ENCODE results near the gene EPS8. TPM values are rescaled to one million over a fixed set of nuclear protein-coding genes. Genes with fewer than 3 reads are reported as not detected.

EPS8 gene
- polyA plus RNA-seq, 1 of the 3 experiments (the other 2 are of a cell fraction) = 19.8 TPM

- Histone ChIP-seq H3K9me2 (no peaks in the 10 kb centered on the region), H3K27ac (ENCODE audit: low read depth in 2 of 2, low read length in 1 of 2) (no peak overlapping the region), H3K36me3 (replicated peaks in 1 of 2; ENCODE audit: control insufficient read depth in 1 of 2, insufficient read depth in 2 of 2, low read length in 1 of 2) (peaks cover 0 to 3% of the 10 kb centered on the region in 2 experiments), H3K79me2 (ENCODE audit: insufficient read depth) (peaks cover 70% of the 10 kb centered on the region), H2AFZ (ENCODE audit: low read depth) (no peak overlapping the region), H3K4me3 (ENCODE audit: low read depth in 2 of 2, low read length in 1 of 2) (no peak overlapping the region), H3K9ac (no peak overlapping the region), H3K27me3 (ENCODE audit: insufficient read depth) (no peaks in the 10 kb centered on the region), H3K4me2 (no peak overlapping the region), H3F3A (replicated peaks; ENCODE audit: insufficient read depth) (peaks cover 18% of the 10 kb centered on the region), H4K20me1 (ENCODE audit: insufficient read depth) (no peaks in the 10 kb centered on the region), H3K9me3 (peaks cover 8% of the 10 kb centered on the region; the same call in 1 of the 2 replicates), H3K4me1 (ENCODE audit: control insufficient read depth in 1 of 2, insufficient read depth in 2 of 2, low read depth in 1 of 2, low read length in 1 of 2) (peaks cover 0 to 5% of the 10 kb centered on the region in 2 experiments; a peak in 1 of 4 replicates)
- ChIA-PET POLR2A (no interaction called here), CTCF (interaction anchor here (1.0 kb wide), 1 partner anchor 143 kb away, joined by 3 read pairs; no protein-coding TSS in a partner anchor)
- DNase-seq = no peak
- WGBS (ENCODE audit: low lambda C conversion rate) = 61% methylated on average over 6 of the region's 6 CpGs
- no peak for TF ChIP-seq RXRA (IDR thresholded peaks at IDR 0.05; ENCODE audit: borderline replicate concordance, low read depth)
- TF ChIP-seq EZH2phosphoT487 (IDR thresholded peaks at IDR 0.05; ENCODE audit: borderline replicate concordance, low read depth) = no peak
- no peak for TF ChIP-seq TAF1 (IDR thresholded peaks at IDR 0.05; ENCODE audit: borderline replicate concordance, low read depth, low read length)
- no peak for TF ChIP-seq RFX5 (IDR thresholded peaks at IDR 0.05; ENCODE audit: low read length)
- TF ChIP-seq FOXM1 (IDR thresholded peaks at IDR 0.05; ENCODE audit: low read depth) = no peak
- TF ChIP-seq CHD2 (IDR thresholded peaks at IDR 0.05; ENCODE audit: low read length, partially characterized antibody) = no peak
- TF ChIP-seq USF2 (IDR thresholded peaks at IDR 0.05; ENCODE audit: borderline replicate concordance, low read depth, low read length) = no peak
- no peak for TF ChIP-seq JUND (IDR thresholded peaks at IDR 0.05)
- no peak for TF ChIP-seq SIN3A (IDR thresholded peaks at IDR 0.05; ENCODE audit: borderline replicate concordance, low read depth, low read length)
- TF ChIP-seq, protein P1, sequence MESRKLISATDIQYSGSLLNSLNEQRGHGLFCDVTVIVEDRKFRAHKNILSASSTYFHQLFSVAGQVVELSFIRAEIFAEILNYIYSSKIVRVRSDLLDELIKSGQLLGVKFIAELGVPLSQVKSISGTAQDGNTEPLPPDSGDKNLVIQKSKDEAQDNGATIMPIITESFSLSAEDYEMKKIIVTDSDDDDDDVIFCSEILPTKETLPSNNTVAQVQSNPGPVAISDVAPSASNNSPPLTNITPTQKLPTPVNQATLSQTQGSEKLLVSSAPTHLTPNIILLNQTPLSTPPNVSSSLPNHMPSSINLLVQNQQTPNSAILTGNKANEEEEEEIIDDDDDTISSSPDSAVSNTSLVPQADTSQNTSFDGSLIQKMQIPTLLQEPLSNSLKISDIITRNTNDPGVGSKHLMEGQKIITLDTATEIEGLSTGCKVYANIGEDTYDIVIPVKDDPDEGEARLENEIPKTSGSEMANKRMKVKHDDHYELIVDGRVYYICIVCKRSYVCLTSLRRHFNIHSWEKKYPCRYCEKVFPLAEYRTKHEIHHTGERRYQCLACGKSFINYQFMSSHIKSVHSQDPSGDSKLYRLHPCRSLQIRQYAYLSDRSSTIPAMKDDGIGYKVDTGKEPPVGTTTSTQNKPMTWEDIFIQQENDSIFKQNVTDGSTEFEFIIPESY (IDR thresholded peaks at IDR 0.05; ENCODE audit: borderline replicate concordance, low read depth) = no peak
- TF ChIP-seq SMC3 (IDR thresholded peaks at IDR 0.05; ENCODE audit: low read depth, low read length) = no peak
These were observed 56.7 kb downstream of the EPS8 start for GRCh38 chr12:15732341-15733061.

- Histone ChIP-seq H4K20me1 (ENCODE audit: insufficient read depth) (no peaks in the 10 kb centered on the region), H3K36me3 (replicated peaks in 1 of 2; ENCODE audit: control insufficient read depth in 1 of 2, insufficient read depth in 2 of 2, low read length in 1 of 2) (peaks cover 0 to 3% of the 10 kb centered on the region in 2 experiments), H3K9ac (no peak overlapping the region), H2AFZ (ENCODE audit: low read depth) (no peak overlapping the region), H3K4me2 (no peak overlapping the region), H3K27me3 (ENCODE audit: insufficient read depth) (no peaks in the 10 kb centered on the region), H3K9me3 (peaks cover 8% of the 10 kb centered on the region; the same call in 1 of the 2 replicates), H3K9me2 (no peaks in the 10 kb centered on the region), H3K27ac (ENCODE audit: low read depth in 2 of 2, low read length in 1 of 2) (no peak overlapping the region), H3K4me1 (ENCODE audit: control insufficient read depth in 1 of 2, insufficient read depth in 2 of 2, low read depth in 1 of 2, low read length in 1 of 2) (peaks cover 0 to 11% of the 10 kb centered on the region in 2 experiments; a peak in 1 of 4 replicates), H3F3A (replicated peaks; ENCODE audit: insufficient read depth) (peaks cover 18% of the 10 kb centered on the region), H3K79me2 (ENCODE audit: insufficient read depth) (peaks cover 70% of the 10 kb centered on the region), H3K4me3 (ENCODE audit: low read depth in 2 of 2, low read length in 1 of 2) (no peak overlapping the region)
- POLR2A ChIA-PET = no interaction called here
- WGBS (ENCODE audit: low lambda C conversion rate) = 93% methylated on average over 3 of the region's 3 CpGs
- DNase-seq = no peak
- CTCF ChIA-PET = interaction anchor here (1.0 kb wide), 1 partner anchor 142 kb away, joined by 3 read pairs; no protein-coding TSS in a partner anchor
- TF ChIP-seq RAD21 (IDR thresholded peaks at IDR 0.05; ENCODE audit: low read length) (no peak), GATA2 (CRISPR knock-in tag; IDR thresholded peaks at IDR 0.05) (no peak), JUND (IDR thresholded peaks at IDR 0.05) (no peak), USF2 (IDR thresholded peaks at IDR 0.05; ENCODE audit: borderline replicate concordance, low read depth, low read length) (no peak), GABPA (IDR thresholded peaks at IDR 0.05; ENCODE audit: low read depth) (no peak), CHD2 (IDR thresholded peaks at IDR 0.05; ENCODE audit: low read length, partially characterized antibody) (no peak), TEAD4 (IDR thresholded peaks at IDR 0.05; ENCODE audit: borderline replicate concordance, insufficient read depth) (no peak), MXI1 (IDR thresholded peaks at IDR 0.05; ENCODE audit: low read depth, low read length) (no peak), NRF1 (IDR thresholded peaks at IDR 0.05; ENCODE audit: low read depth, low read length) (no peak), MEF2A (IDR thresholded peaks at IDR 0.05; ENCODE audit: borderline replicate concordance, low read depth) (no peak)
- TF ChIP-seq, protein P2, sequence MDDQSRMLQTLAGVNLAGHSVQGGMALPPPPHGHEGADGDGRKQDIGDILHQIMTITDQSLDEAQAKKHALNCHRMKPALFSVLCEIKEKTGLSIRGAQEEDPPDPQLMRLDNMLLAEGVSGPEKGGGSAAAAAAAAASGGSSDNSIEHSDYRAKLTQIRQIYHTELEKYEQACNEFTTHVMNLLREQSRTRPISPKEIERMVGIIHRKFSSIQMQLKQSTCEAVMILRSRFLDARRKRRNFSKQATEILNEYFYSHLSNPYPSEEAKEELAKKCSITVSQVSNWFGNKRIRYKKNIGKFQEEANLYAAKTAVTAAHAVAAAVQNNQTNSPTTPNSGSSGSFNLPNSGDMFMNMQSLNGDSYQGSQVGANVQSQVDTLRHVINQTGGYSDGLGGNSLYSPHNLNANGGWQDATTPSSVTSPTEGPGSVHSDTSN (IDR thresholded peaks at IDR 0.05) = no peak
These were observed 57.2 kb downstream of the EPS8 start for GRCh38 chr12:15731940-15732339.

Measured in SK-N-SH (cell line).